GM18508 (cell line): ENCODE measurements around the gene GABBR2.

Experiments used
- ATAC-seq: cut with Tn5 transposase; IDR thresholded peaks from one replicate; pipeline ENCODE4 v1.9.1; 2021; ENCODE audit warnings: moderate number of reproducible peaks; ENCODE audit not compliant: insufficient read depth, unreplicated experiment

Gene GABBR2

DNA sequence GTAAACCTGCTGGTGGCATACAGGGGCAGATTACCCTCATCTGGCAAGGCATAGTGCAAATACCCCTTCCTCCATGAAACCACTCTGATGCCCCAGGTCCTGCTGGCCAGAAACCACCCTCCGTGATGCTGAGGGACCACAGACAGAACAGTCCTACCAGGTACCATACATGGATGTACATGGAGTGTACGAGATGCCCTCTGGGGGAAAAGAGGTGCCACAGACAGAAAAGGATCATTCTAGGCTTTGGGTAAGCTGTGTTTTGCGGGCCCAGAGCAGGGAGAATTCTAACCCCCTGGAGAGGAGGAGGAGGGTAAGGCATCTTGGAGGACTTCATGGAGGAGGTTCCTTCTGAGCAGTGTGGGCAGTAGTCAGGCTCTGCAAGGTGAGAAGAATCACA, 68.3 kb downstream of the GABBR2 start:
- no peak for ATAC-seq

DNA sequence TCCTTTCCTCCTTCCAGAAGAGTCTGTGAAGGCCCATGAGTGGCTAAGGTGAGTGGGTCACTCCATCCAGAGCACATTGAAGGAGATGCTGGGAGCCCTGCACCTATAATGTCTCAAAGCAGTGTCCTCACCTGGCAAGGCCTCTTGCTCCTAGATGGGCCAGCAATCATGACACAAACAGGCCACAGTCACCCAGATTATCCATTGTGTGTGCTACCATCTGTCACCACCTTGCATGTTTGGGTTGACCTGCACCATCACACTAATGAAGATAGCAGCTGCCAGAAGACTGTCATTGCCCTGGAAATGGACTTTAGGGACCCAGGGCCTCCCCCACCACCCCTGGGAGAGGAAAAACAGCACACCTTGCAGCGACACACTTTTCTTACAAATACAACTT, 69.6 kb downstream of the GABBR2 start:
- no peak for ATAC-seq

DNA sequence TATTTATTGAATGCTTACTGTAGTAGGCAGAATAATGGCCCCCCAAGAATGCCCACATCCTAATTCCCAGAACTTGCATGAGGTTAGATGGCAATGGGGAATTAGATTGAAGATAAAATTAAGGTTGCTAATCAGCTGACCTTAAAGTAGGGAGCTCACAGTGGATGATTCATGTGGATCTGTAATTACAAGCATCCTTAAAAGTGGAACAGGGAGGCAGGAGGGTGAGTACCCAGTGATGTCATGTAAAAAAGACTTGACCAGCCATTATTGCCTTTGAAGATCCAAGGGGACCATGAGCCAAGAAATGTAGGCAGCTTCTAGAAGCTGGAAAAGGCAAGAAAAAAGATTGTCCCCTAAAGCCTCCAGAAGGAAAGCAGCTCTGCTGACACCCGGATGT, 71.4 kb downstream of the GABBR2 start:
- no peak for ATAC-seq

DNA sequence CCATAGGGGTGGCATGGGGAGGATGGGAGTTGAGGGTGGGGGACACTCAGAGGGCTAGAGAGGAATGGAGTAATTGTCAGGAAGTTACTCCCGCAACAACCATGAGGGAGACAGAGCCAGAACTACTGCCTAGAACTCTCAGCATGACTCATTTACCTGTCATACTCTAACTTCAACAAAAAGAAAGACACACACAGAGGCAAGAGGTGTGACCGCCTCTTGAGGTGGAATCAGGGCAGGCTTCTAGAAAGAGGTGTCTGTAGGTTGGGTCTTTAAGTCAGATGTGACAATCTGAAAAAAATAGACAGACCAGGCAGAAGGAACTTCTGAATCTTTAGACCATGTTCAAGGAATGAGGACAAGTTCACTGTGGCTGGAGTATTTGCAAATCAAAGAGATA, 73.4 kb downstream of the GABBR2 start:
- no peak for ATAC-seq

GRCh38 chr9:98634685-98635336, 73.9 kb downstream of the GABBR2 start:
- no peak for ATAC-seq

DNA sequence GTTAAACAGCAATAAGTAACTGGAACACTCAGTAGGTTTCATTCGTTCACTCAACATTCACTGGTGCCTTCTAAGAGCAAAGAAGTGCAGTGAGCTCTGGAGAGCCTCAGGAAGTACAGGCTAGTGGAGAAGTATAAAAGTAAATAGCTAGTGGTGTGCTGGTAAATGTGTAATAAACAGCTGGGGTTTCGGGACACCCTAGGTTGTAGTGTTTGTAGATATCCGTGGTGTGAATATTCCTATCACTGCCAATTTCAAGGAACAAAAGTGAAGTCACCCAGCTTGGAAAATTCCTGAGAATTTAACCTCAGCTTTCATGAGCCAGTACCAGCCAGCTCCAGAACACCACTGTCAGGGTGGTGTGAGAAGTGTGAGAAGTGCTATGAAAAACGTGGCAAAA, 75.9 kb downstream of the GABBR2 start:
- no peak for ATAC-seq

DNA sequence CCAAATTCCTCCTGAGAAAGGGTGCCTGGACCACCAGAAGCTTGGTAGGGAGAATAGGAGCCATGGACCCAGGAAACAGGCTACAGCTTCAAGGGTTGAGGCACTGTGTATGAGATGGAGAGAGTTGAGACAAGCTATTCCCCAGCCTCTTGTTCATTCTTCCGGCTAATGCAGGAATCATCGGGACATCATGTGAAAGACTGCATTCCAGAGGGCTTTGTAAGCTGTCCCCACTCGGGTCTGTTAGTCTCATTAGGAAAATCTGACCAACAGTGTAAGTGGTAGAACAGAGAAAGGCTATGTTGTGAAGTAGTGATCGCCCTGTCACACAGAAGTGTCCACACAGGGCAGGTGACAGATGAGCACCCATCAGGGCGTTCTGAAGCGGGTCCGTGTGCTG, 81.4 kb downstream of the GABBR2 start:
- no peak for ATAC-seq

GRCh38 chr9:98625728-98626127, 83.0 kb downstream of the GABBR2 start:
- ATAC-seq: no peak

DNA sequence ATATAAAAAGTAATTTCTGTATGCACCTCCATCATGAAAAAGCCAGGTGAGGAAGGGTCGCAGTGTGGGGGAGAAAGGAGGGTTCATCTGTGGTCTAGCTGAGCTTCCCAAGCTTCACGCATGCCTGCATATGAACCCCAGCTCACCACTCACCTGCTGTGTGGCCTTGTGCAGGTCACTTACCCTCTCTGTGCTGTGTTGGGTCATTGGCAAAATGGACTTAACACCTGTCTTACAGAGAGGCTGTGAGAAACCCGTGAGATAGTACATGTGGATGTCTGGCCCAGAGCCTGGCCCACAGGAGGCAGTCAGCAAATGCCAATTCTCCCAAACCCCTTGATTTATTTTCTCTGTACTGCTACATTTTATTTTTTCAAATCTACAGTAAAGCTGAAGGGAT, 88.9 kb downstream of the GABBR2 start:
- ATAC-seq: no peak

- no peak for ATAC-seq
Observed at GRCh38 chr9:98615633-98616032, 93.1 kb downstream of the GABBR2 start.

DNA sequence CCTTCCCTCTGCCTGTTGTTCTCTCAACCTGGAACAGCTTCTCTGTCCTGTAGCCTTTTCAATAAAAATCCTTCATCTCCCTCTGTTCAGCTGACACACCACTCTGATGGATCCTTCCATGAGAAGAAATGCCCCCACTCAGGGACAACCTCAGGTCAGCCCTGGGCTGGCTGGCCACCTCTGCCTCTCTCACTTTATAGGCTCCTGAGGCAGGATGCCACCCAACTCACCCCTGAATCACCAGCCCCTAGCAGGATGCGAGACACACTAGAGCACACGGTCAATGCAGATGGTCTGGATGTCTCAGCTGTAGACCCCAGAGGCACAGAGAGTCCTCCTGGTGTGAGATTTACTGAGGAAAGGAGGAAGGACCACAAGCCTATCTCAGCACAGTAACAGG, 93.8 kb downstream of the GABBR2 start:
- no peak for ATAC-seq

DNA sequence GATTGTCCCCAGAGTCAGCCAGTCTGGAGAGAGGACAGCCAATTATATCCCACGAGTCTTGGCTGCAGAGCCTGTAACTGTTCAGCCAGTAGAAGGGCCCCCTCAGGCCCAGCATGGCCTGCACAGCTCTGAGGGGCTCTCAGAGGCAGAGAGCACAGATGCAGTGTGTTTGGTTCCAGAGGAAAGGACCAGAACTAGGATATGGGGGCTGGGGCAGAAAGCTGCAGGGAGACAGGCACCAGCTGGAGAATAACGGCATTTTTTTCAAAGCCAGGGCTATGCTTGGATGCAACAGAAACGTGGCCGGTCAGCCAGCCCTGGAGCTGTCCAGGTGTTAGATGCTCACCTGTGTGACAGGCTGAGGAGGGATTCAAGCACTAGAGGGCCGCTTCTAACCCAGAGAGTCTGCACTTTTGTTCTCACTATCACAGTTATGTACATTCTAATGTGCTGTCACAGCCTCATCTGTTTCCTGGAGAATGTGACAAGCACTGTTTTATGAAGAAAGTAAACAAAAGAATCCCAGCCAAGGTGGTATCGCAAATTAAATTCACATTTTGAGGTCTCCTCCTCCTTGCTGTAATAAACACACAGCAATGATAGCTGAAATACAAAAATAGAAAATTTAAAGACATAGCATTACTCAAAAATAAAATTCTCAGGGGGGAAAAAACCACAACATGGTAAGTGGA, 96.5 kb downstream of the GABBR2 start:
- no peak for ATAC-seq

DNA sequence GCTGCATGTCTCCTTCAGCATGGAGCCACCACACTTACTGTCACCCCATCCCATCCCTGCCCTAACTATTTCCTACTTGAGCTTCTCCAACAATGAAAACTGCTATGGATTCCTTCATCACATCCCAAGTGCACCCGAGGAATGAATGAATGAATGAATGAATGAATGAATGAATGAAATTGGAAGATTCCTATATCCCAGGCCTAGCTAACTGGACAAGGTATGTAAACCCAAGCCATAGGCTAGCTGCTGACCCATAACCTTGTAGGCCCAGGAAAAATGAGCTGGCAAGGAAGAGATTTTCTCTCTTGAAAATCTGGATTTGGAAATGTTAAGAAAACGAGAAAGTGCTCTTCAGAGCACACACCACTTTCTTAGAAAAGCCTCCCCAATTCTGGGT, 97.4 kb downstream of the GABBR2 start:
- no peak for ATAC-seq

GRCh38 chr9:98610711-98611110, 98.0 kb downstream of the GABBR2 start:
- no peak for ATAC-seq

DNA sequence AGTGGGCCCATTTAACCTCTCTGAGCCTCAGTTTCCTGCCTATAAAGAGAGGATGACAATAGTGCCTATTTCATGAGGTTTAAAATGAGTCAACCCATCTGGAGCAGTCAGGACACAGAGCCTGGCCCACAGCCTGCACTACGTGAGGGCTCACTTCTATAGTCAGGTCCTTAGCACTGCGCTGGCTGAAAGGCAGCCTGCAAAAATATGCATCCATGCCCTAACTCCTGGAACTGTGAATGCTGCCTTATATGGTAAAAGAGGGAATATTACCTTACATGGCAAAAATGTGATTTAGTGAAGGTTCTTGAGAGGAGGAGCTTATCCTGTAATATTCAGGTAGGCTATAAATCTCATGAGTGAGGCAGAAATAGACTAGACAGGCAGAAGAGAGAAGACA, 98.5 kb downstream of the GABBR2 start:
- ATAC-seq: no peak

GRCh38 chr9:98609646-98610045, 99.1 kb downstream of the GABBR2 start:
- ATAC-seq: no peak

DNA sequence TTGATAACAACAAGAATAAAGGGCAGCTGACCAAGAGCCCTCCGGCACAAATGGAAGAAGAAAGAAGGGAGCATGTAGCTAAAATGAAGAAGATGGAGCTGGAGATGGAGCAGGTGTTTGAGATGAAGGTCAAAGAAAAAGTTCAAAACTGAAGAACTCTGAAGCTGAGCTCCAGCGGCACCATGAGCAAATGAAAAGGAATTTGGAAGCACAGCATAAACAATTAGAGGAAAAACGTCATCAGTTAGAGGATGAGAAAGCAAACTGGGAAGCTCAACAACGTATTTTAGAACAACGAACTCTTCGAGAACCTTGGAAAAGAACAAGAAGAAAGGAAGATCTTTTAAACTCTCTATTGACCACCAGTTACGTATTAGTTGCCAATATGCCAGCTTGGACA, 100.9 kb downstream of the GABBR2 start:
- ATAC-seq: no peak

DNA sequence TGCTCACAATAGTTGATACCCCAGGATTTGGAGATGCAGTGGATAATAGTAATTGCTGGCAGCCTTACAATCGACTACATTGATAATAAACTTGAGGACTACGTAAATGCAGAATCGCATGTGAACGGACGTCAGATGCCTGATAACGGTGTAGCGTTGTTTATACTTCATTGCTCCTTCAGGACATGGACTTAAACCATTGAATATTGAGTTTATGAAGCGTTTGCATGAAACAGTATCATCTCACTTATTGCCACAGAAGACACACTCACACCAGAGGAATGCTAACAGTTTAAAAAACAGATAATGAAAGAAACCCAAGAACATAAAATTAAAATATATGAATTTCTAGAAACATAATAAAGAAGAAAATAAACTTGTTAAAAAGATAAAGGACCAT, 101.6 kb downstream of the GABBR2 start:
- ATAC-seq: no peak

DNA sequence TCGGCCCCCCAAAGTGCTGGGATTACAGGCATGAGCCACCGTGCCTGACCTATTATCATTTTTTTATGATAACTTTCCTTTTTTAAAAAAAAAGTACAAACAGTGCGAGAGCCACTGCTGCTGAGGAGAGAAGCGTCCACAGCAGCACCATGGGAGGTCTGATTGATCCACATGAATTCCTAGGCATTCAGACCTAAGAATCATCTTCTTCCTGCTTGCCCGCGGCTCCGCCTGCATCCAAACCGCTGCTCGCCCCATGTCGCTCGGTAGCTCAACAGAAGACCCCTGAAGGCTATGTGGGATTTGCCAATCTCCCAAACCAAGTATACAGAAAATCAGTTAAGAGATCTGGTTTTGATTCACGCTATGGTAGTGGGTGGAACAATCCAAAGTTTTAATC, 102.0 kb downstream of the GABBR2 start:
- ATAC-seq: no peak

- ATAC-seq: no peak
Observed at GRCh38 chr9:98605116-98605515, 103.6 kb downstream of the GABBR2 start.

DNA sequence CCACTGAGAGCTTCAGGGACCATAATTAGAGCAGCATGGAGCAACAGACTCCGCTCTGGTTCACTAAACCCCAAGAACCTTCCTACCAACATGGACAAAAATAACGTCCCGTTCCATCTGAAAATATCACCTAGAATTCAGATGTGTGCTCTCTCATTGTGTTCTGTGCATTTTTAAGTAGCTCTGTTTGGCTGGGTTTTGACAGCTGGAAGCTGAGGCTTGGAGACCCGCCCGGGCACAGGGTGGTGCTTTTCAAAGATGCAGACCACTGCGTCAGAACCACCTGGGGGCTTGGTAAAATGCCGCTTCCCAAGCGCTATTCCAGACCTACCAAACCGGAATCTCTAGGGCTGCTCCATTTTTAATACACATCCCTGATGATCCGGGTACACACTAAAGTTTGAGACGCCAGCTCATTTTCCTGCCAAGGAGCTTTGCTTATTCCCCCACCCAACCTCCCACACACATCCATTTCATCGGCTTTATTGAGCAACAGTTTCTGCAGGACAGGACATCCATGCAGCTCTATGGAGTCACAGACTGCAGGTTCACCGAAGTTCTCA, 104.8 kb downstream of the GABBR2 start:
- ATAC-seq: no peak
